ENCODE data around the gene SMYD3.

DNA sequence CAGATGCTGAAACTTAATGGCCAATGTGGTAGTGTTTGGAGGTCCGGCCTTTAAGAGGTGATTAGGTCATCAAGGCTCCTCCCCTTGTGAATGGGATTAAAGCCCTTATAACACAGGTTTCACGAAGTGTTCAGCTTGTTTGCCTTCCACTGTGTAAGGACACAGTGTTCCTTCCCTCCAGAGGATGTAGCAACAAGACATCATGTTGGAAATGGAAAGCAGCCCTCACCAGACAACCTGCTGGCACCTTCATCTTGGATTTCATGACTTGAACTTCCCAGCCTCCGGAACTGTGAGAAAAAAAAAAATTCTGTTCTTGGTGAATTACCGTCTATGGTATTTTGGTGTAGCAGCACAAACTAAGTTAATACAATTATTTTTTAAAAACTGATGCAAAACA lies 738.5 kb downstream of the SMYD3 start:
- TF ChIP-seq EP300 (IDR thresholded peaks at IDR 0.05) (no peak), CTCF (IDR thresholded peaks at IDR 0.05) (no peak), POLR2A (IDR thresholded peaks at IDR 0.05; ENCODE audit: low read depth) (no peak), POLR2AphosphoS5 (IDR thresholded peaks at IDR 0.05) (no peak)
